ENCODE data around the gene CLDN4. TPM values are rescaled to one million over a fixed set of nuclear protein-coding genes. Genes with fewer than 3 reads are reported as not detected.
"Not testable (repeated sequence)": the region's sequence is repeated elsewhere in the genome, so short reads cannot be mapped to it uniquely, and the experiment has no call there.

CLDN4 gene
- total and polyA plus RNA-seq, 4 donors: 0.20 to 2.6 (median 0.76) TPM

- Histone ChIP-seq H3K4me3 (ENCODE audit: low read depth, low read length) (no peak overlapping the region), H3K9me3 (ENCODE audit: control insufficient read depth, insufficient read depth, low read length) (peaks cover 1% of the 10 kb centered on the region), H3K27me3 (ENCODE audit: control insufficient read depth, insufficient read depth, low read length) (peaks cover 10% of the 10 kb centered on the region), H3K36me3 (ENCODE audit: control insufficient read depth, insufficient read depth, low read length) (peaks cover 2% of the 10 kb centered on the region), H3K4me1 (ENCODE audit: control insufficient read depth, insufficient read depth, low read length) (peaks cover 11% of the 10 kb centered on the region), H3K27ac (ENCODE audit: low read depth, low read length) (no peak overlapping the region)
- WGBS (ENCODE audit: insufficient coverage): 77% methylated on average over 16 of the region's 16 CpGs
- no peak for DNase-seq (ENCODE audit: low read depth in 4 of 6, low spot score in 6 of 6)
Observed at GRCh38 chr7:73831584-73831833, 713 bp downstream of the CLDN4 start.

DNA sequence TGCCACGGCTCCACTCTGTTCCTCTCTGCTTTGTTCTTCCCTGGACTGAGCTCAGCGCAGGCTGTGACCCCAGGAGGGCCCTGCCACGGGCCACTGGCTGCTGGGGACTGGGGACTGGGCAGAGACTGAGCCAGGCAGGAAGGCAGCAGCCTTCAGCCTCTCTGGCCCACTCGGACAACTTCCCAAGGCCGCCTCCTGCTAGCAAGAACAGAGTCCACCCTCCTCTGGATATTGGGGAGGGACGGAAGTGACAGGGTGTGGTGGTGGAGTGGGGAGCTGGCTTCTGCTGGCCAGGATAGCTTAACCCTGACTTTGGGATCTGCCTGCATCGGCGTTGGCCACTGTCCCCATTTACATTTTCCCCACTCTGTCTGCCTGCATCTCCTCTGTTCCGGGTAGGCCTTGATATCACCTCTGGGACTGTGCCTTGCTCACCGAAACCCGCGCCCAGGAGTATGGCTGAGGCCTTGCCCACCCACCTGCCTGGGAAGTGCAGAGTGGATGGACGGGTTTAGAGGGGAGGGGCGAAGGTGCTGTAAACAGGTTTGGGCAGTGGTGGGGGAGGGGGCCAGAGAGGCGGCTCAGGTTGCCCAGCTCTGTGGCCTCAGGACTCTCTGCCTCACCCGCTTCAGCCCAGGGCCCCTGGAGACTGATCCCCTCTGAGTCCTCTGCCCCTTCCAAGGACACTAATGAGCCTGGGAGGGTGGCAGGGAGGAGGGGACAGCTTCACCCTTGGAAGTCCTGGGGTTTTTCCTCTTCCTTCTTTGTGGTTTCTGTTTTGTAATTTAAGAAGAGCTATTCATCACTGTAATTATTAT lies 1.2 kb downstream of the CLDN4 start:
- Histone ChIP-seq H3K36me3 (ENCODE audit: control insufficient read depth, insufficient read depth, low read length) (peaks cover 2% of the 10 kb centered on the region), H3K4me3 (ENCODE audit: low read depth, low read length) (no peak overlapping the region), H3K4me1 (ENCODE audit: control insufficient read depth, insufficient read depth, low read length) (peaks cover 11% of the 10 kb centered on the region), H3K9me3 (ENCODE audit: control insufficient read depth, insufficient read depth, low read length) (peaks cover 1% of the 10 kb centered on the region), H3K27me3 (ENCODE audit: control insufficient read depth, insufficient read depth, low read length) (peaks cover 10% of the 10 kb centered on the region), H3K27ac (ENCODE audit: low read depth, low read length) (no peak overlapping the region)
- no peak for DNase-seq (ENCODE audit: low read depth in 4 of 6, low spot score in 6 of 6)
- 54% methylated on average over 9 of the region's 16 CpGs for WGBS (ENCODE audit: insufficient coverage)

- no peak overlapping the region for H3K4me3 ChIP-seq (ENCODE audit: low read depth, low read length)
- peaks cover 1% of the 10 kb centered on the region for H3K9me3 ChIP-seq (ENCODE audit: control insufficient read depth, insufficient read depth, low read length)
- no peak overlapping the region for H3K27ac ChIP-seq (ENCODE audit: low read depth, low read length)
- 53% methylated on average over 4 of the region's 13 CpGs for WGBS (ENCODE audit: insufficient coverage)
- H3K27me3 ChIP-seq (ENCODE audit: control insufficient read depth, insufficient read depth, low read length): peaks cover 10% of the 10 kb centered on the region
- peaks cover 2% of the 10 kb centered on the region for H3K36me3 ChIP-seq (ENCODE audit: control insufficient read depth, insufficient read depth, low read length)
- no peak for DNase-seq (ENCODE audit: low read depth in 4 of 6, low spot score in 6 of 6)
- peaks cover 8% of the 10 kb centered on the region for H3K4me1 ChIP-seq (ENCODE audit: control insufficient read depth, insufficient read depth, low read length)
Observed at GRCh38 chr7:73832806-73833205, 2.0 kb downstream of the CLDN4 start.

DNA sequence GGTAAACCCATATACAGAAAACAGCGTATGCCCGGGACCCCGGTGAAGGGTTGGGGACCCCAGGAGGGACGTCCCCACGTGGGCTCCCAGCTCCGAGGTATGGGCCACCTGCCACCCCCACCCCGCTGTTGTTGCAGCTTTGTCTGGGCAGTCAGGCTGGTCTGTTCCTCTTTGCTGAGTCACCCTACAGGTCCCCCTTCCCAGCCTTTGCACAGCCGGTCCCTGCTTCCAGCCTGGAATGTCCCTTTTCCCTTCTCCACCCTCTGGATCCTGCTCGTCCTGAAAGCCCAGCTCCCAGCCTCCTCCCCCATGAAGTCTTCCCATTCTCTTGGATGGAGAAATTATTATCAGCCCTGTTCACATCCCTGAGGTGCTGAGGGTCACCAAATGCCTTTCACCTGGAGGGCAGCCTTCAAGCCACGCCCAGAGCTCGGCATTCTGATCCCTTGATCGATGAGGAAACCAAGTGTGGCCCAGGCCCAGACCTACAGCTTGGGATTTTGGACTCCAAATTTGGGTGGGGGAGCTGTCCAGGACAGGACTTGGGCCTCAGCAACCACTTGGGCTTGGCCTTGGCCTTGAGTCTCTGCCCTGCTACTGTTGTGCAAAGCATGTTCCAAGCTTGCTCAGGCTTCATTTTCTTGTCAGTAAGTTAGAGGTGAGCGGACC lies 2.6 kb downstream of the CLDN4 start:
- Histone ChIP-seq H3K4me1 (ENCODE audit: control insufficient read depth, insufficient read depth, low read length) (peaks cover 4% of the 10 kb centered on the region), H3K36me3 (ENCODE audit: control insufficient read depth, insufficient read depth, low read length) (peaks cover 2% of the 10 kb centered on the region), H3K4me3 (ENCODE audit: low read depth, low read length) (no peak overlapping the region), H3K27me3 (ENCODE audit: control insufficient read depth, insufficient read depth, low read length) (peaks cover 10% of the 10 kb centered on the region), H3K9me3 (ENCODE audit: control insufficient read depth, insufficient read depth, low read length) (peaks cover 1% of the 10 kb centered on the region), H3K27ac (ENCODE audit: low read depth, low read length) (no peak overlapping the region)
- DNase-seq (ENCODE audit: low read depth in 4 of 6, low spot score in 6 of 6): no peak
- 78% methylated on average over 12 of the region's 13 CpGs for WGBS (ENCODE audit: insufficient coverage)

GRCh38 chr7:73834626-73835191 lies 3.9 kb downstream of the CLDN4 start:
- peaks cover 10% of the 10 kb centered on the region for H3K27me3 ChIP-seq (ENCODE audit: control insufficient read depth, insufficient read depth, low read length)
- H3K36me3 ChIP-seq (ENCODE audit: control insufficient read depth, insufficient read depth, low read length): peaks cover 2% of the 10 kb centered on the region
- H3K27ac ChIP-seq (ENCODE audit: low read depth, low read length): no peak overlapping the region
- peaks cover 4% of the 10 kb centered on the region for H3K4me1 ChIP-seq (ENCODE audit: control insufficient read depth, insufficient read depth, low read length)
- WGBS (ENCODE audit: insufficient coverage): 96% methylated on average over 5 of the region's 11 CpGs
- DNase-seq (ENCODE audit: low read depth in 4 of 6, low spot score in 6 of 6): no peak
- peaks cover 1% of the 10 kb centered on the region for H3K9me3 ChIP-seq (ENCODE audit: control insufficient read depth, insufficient read depth, low read length)
- no peak overlapping the region for H3K4me3 ChIP-seq (ENCODE audit: low read depth, low read length)

- not testable (repeated sequence) for H3K27ac ChIP-seq (ENCODE audit: low read depth, low read length); H3K9me3 ChIP-seq (ENCODE audit: control insufficient read depth, insufficient read depth, low read length); H3K36me3 ChIP-seq (ENCODE audit: control insufficient read depth, insufficient read depth, low read length); H3K4me1 ChIP-seq (ENCODE audit: control insufficient read depth, insufficient read depth, low read length); H3K27me3 ChIP-seq (ENCODE audit: control insufficient read depth, insufficient read depth, low read length); DNase-seq (ENCODE audit: low read depth in 4 of 6, low spot score in 6 of 6); H3K4me3 ChIP-seq (ENCODE audit: low read depth, low read length)
Observed at GRCh38 chr7:73837167-73837566, 6.4 kb downstream of the CLDN4 start.

GRCh38 chr7:73838642-73839041 lies 7.8 kb downstream of the CLDN4 start:
- H3K36me3 ChIP-seq (ENCODE audit: control insufficient read depth, insufficient read depth, low read length): no peaks in the 10 kb centered on the region
- 82% methylated on average over 6 of the region's 6 CpGs for WGBS (ENCODE audit: insufficient coverage)
- H3K27ac ChIP-seq (ENCODE audit: low read depth, low read length): no peak overlapping the region
- H3K9me3 ChIP-seq (ENCODE audit: control insufficient read depth, insufficient read depth, low read length): peaks cover 1% of the 10 kb centered on the region
- peaks cover 11% of the 10 kb centered on the region for H3K4me1 ChIP-seq (ENCODE audit: control insufficient read depth, insufficient read depth, low read length)
- DNase-seq (ENCODE audit: low read depth in 4 of 6, low spot score in 6 of 6): no peak
- H3K27me3 ChIP-seq (ENCODE audit: control insufficient read depth, insufficient read depth, low read length): no peaks in the 10 kb centered on the region
- no peak overlapping the region for H3K4me3 ChIP-seq (ENCODE audit: low read depth, low read length)

DNA sequence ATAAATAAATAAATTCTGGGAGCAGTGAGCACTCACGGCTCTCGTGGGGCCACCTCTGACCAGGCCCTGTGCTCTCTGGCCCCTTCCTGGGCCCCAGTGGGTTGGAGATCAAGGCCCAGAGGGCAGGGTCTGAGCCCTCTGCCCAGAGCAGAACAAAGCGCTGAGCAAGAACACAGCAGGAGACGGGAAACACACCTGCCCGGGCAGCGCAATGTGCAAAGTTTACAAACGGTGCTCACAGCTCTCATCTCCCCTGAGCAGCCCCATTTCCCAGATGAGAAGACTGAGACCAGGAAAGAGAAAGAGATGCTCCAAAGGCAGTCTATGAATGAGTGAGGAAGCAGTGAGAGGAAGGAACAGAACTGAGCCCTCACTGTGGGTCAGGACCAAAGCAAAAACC lies 8.5 kb downstream of the CLDN4 start:
- Histone ChIP-seq H3K27me3 (ENCODE audit: control insufficient read depth, insufficient read depth, low read length) (no peaks in the 10 kb centered on the region), H3K4me3 (ENCODE audit: low read depth, low read length) (no peak overlapping the region), H3K4me1 (ENCODE audit: control insufficient read depth, insufficient read depth, low read length) (peaks cover 11% of the 10 kb centered on the region), H3K9me3 (ENCODE audit: control insufficient read depth, insufficient read depth, low read length) (peaks cover 1% of the 10 kb centered on the region), H3K27ac (ENCODE audit: low read depth, low read length) (no peak overlapping the region), H3K36me3 (ENCODE audit: control insufficient read depth, insufficient read depth, low read length) (no peaks in the 10 kb centered on the region)
- WGBS (ENCODE audit: insufficient coverage): 76% methylated on average over 5 of the region's 7 CpGs
- DNase-seq (ENCODE audit: low read depth in 4 of 6, low spot score in 6 of 6): no peak

GRCh38 chr7:73839743-73840714 lies 9.2 kb downstream of the CLDN4 start:
- no peaks in the 10 kb centered on the region for H3K27me3 ChIP-seq (ENCODE audit: control insufficient read depth, insufficient read depth, low read length)
- WGBS (ENCODE audit: insufficient coverage): 93% methylated on average over 20 of the region's 22 CpGs
- no peak overlapping the region for H3K27ac ChIP-seq (ENCODE audit: low read depth, low read length)
- H3K4me3 ChIP-seq (ENCODE audit: low read depth, low read length): no peak overlapping the region
- peaks cover 11% of the 10 kb centered on the region for H3K4me1 ChIP-seq (ENCODE audit: control insufficient read depth, insufficient read depth, low read length)
- H3K9me3 ChIP-seq (ENCODE audit: control insufficient read depth, insufficient read depth, low read length): no peaks in the 10 kb centered on the region
- H3K36me3 ChIP-seq (ENCODE audit: control insufficient read depth, insufficient read depth, low read length): no peaks in the 10 kb centered on the region
- no peak for DNase-seq (ENCODE audit: low read depth in 4 of 6, low spot score in 6 of 6)

Measured in spinal cord (tissue), 10 donors.